ENCODE results near the gene EGR2.

- TF ChIP-seq CTCF (IDR thresholded peaks at IDR 0.05; ENCODE audit: borderline replicate concordance, extremely low read depth, low read length, poor library complexity, severe bottlenecking) (no peak), EZH2 (IDR thresholded peaks at IDR 0.05; ENCODE audit: borderline replicate concordance, low read depth, low read length, severe bottlenecking) (no peak)
Observed at GRCh38 chr10:62805231-62806099, 10.7 kb downstream of the EGR2 start.
